Fibroblast of villous mesenchyme (primary cell): ENCODE measurements around the gene KCNQ1OT1. TPM values are rescaled to one million over a fixed set of nuclear protein-coding genes. Genes with fewer than 3 reads are reported as not detected.
A peak's percentile ranks its signal among the peaks of the same experiment; 100 is the strongest.

ENCODE experiments used
- DNase-seq: peaks from one replicate; pipeline ENCODE4 v3.0.0-alpha.2; 2010; ENCODE audit warnings: low read depth
- H3K4me3 ChIP-seq: 2 replicates; pipeline ENCODE4 v1.5.1; 2011; ENCODE audit warnings: low read depth, mild to moderate bottlenecking, low read length
- total RNA-seq: library from RNA; depleted of rRNA; stranded (reverse); fragments of >200 nt; gene quantifications from 2 replicates; pipeline ENCODE4 v1.2.3, GENCODE V29; 2012
- TF ChIP-seq, protein P1 (sequence below): IDR thresholded peaks from 2 replicates; pipeline ENCODE4 v1.5.1; 2012; ENCODE audit warnings: low read depth, mild to moderate bottlenecking, low read length; ENCODE audit not compliant: insufficient read depth

The KCNQ1OT1 gene
- total RNA-seq, 1 donor: 6.0 TPM

DNA sequence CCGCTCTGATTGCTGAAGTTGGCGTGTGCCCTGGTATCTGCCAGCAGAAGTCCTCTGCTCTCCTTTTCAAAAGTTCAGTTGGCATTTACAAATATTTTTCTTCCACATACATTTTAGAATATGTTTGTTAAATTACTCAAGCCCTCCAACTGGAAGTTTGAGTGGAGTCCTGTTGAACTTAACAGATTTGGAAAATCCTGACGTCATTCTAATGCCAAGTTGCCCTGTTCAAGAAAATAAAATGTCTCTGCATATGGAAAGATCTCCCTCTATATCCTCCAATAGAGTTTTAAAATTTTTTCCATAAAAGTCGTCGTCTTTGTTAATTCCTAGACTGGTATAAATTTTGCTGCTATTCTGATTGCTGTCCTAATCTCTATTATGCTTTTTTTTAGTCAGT, 3.3 kb downstream of the KCNQ1OT1 start:
- TF ChIP-seq, protein P1, sequence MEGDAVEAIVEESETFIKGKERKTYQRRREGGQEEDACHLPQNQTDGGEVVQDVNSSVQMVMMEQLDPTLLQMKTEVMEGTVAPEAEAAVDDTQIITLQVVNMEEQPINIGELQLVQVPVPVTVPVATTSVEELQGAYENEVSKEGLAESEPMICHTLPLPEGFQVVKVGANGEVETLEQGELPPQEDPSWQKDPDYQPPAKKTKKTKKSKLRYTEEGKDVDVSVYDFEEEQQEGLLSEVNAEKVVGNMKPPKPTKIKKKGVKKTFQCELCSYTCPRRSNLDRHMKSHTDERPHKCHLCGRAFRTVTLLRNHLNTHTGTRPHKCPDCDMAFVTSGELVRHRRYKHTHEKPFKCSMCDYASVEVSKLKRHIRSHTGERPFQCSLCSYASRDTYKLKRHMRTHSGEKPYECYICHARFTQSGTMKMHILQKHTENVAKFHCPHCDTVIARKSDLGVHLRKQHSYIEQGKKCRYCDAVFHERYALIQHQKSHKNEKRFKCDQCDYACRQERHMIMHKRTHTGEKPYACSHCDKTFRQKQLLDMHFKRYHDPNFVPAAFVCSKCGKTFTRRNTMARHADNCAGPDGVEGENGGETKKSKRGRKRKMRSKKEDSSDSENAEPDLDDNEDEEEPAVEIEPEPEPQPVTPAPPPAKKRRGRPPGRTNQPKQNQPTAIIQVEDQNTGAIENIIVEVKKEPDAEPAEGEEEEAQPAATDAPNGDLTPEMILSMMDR: no peak
- peak overlapping the region; percentile 80 for H3K4me3 ChIP-seq
- DNase-seq: no peak

DNA sequence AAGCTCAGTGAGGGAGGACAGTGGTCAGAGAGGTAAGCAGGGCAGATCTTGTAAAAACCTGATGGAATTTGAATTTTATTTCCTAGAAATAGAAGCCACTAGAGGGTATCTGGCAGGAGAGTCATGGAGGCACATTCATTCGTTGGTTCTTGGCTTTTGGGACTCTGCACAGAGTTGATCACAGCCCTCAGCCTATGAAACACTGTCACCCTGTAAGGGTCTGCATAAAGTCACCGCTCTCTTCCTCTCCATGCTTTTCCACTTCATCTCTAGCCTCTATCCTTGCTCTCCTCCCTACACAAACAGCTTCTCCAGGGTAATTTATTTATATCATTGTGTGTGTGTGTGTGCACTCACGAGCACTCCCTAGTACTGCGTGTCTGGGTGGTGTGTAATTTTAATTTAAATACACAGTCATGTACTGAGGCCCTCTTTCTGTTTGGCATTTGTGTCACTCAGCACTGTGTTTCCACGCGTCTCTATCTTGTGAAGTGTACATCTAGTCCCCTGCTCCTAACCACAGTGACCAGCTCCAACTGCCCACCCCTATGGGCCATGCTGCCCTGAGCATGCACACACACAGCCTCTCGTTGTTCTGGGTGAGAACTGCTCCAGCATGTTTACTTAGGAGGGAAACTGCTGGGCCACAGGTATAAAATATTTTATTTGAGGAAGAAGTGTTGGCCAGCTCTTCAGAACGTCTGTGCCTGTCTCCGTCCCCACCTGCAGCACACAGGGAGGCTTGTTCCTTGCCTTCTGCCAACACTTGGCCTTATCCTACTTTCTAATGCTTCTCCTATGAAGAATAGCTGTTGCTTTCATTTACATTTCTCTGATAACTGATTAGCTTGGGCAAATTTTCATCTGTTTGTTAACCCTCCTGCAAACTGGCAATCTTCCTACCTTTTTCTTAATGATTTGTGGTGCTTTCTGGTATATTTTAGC, 4.5 kb downstream of the KCNQ1OT1 start:
- TF ChIP-seq, protein P1: no peak
- no peak for DNase-seq
- H3K4me3 ChIP-seq: peak overlapping the region; percentile 0

DNA sequence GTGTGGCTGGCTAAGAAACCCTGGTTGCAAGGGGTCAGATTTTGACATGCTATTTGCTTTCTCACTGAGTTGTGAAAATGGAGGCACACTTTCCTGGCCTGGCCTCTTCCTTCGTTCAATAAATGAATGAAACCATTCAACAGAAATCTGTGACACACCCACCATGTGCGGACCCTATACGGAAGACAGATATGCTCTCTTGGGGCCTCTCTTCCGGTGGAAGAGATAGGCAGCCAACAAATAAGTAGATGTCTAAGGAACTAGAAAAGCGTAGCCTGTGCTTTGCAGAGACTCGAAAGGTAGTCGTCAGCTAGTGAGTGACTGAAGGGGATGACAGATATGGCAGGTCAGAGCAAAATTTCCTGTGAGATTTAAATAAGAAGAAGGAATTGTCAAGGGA, 5.3 kb downstream of the KCNQ1OT1 start:
- peak overlapping the region; percentile 0 for H3K4me3 ChIP-seq
- no peak for DNase-seq
- TF ChIP-seq, protein P1: no peak

DNA sequence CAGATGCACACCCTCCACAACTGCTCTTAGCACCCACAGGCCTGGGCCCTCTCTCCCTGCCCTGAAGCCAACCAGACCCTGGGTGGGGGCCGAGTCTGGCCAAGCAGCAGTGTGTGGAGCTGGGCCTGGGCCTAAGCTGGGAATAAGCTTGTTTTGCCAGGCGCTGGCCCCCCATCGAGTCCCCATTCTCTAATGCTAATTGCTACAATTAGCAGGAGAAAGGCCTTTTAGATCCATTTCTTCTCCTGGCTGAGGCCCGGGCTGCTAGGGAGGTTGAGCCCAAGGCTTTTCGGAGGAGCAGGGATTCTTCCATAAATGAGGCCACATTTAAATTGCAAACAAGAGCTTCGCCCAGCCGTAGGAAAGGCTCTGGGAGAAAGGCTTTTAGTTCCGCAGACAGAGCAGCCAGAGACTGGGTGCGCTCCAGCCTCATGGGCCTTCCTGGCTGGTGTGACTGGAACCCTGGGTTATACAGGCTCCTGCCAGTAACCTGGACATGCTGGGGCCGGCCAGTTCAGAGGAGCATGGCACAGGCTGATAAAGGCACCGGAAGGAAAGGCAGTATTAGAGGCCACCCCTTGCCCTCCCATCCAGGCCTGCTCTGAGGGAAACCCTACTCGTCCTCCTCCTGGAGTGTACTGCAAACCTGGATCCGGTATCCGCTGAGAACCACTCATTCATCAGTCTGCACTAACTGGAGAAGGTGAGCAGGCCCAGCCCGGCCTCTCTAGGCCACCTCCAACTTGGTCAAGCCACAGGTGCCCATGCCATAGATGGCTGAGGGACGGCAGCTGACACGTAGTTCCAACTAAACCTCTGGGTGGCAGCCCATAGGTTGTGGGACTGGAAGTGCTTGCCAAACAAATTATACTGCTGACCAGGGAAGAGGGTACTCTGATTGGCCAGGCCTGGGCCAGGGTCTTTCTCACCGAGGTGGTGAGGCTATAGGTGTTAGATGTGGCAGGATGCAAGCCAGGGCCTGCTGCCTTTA, 6.2 kb downstream of the KCNQ1OT1 start:
- H3K4me3 ChIP-seq: no peak overlapping the region
- TF ChIP-seq, protein P1: no peak
- no peak for DNase-seq

DNA sequence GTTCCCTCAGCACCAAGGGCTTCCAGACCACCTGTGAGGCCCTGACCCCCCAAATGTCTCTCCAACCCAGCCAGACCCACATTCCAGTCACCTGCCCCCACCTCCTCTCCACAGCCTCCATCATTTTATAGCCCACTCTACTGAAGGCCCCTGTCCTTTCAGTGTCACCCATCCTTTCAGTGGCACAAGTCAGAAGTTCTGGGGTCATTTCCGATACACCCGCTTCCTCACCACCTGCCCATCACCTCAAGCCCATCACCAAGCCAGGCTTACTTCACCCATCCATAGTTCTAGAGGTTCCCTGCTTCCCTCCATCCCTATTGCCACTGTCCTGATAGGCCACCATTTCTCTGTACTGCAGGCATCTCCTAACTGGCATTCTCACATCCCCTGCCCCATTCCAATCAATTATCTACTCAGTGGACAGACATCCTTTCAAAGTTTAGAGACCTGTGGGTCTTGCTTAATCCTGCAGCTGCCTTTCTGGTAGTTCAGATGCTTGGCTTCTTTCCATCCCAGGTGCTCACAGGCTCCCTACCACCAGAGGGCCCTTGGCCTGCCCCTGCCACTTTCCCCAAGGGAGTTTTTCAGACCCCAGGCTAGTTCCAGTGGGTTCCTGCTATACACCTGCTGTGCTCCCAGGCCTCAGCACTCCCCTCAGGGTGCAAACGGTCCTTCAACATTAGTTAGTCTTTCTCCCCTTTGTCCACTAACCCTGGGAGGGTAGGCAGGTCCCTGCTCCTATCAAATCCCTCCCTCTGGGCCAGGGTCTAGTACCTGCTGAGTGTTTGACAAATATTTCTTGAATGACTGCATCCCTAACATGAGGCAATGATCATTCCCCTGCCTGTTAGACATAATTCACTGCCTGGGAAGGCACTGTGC, 7.6 kb downstream of the KCNQ1OT1 start:
- TF ChIP-seq, protein P1: peak; percentile 35
- DNase-seq: no peak
- H3K4me3 ChIP-seq: no peak overlapping the region

DNA sequence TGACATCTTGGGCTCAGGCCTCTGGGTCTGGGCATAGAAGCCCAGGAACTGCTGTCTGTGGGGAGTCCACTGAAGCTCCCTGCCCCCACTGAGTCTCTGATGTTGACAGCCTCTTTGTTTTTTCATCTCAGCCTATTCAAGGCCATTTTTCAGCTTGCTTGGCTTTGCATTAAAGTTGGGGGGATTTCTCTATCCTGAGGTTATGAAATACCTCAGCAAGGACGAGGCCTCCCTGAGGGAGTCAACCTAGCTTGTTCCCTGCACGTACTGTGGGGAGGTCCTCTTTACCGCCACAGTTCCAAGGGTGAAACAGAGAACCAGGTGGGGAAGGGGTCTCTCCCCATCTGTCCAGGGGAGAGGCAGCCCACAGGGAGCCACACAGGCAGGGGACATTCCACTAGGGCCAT, 8.4 kb downstream of the KCNQ1OT1 start:
- TF ChIP-seq, protein P1: no peak
- H3K4me3 ChIP-seq: no peak overlapping the region
- no peak for DNase-seq
